Measurements from ENCODE around the gene EXOC6.

GRCh38 chr10:92965314-92965713, 117.0 kb downstream of the EXOC6 start:
- TF ChIP-seq POLR2A (IDR thresholded peaks at IDR 0.05; ENCODE audit: insufficient read depth in 1 of 2, low read depth in 2 of 2, low read length in 2 of 2) (no peak), CENPX (CRISPR knock-in tag; IDR thresholded peaks at IDR 0.05) (no peak), KAT7 (CRISPR knock-in tag; IDR thresholded peaks at IDR 0.05; ENCODE audit: borderline replicate concordance) (no peak), GMEB1 (CRISPR knock-in tag; IDR thresholded peaks at IDR 0.05; ENCODE audit: borderline replicate concordance) (no peak), PHF8 (CRISPR knock-in tag; IDR thresholded peaks at IDR 0.05) (no peak), AFF4 (CRISPR knock-in tag; IDR thresholded peaks at IDR 0.05) (no peak), HDAC2 (CRISPR knock-in tag; IDR thresholded peaks at IDR 0.05) (no peak), EZH2 (conservative IDR thresholded peaks at IDR 0.05; ENCODE audit: low read depth, low read length) (no peak), ZMYM4 (CRISPR knock-in tag; IDR thresholded peaks at IDR 0.05) (no peak), EP300 (IDR thresholded peaks at IDR 0.05; ENCODE audit: low read depth in 2 of 2, low read length in 2 of 2) (no peak), EP300 (CRISPR knock-in tag; IDR thresholded peaks at IDR 0.05; ENCODE audit: borderline replicate concordance) (no peak), CHD2 (IDR thresholded peaks at IDR 0.05; ENCODE audit: low read depth, low read length) (no peak), PLSCR1 (CRISPR knock-in tag; IDR thresholded peaks at IDR 0.05; ENCODE audit: borderline replicate concordance) (no peak)
